IMR-90 (cell line): Measurements from ENCODE around the gene PRSS16. TPM values are rescaled to one million over a fixed set of nuclear protein-coding genes. Genes with fewer than 3 reads are reported as not detected.

ENCODE experiments used
- ATAC-seq: fragments of 200-7000 bp; cut with Tn5 transposase; 2 replicates; pipeline ENCODE4 v1.9.1; 2020; ENCODE audit warnings: low read depth, mild to moderate bottlenecking, moderate library complexity
- BruUV-seq: library from RNA; stranded (reverse); fragments of 400-500 nt; replicated peaks from 2 replicates; lab custom pipeline; 2021; lab: Mats Ljungman, UMichigan
- CTCF ChIA-PET: fragments of 300-600 bp; formaldehyde crosslinking; extraction: SDS; loops from one replicate; lab custom pipeline; 2021; ENCODE audit warnings: antibody characterized with exemption; lab: Yijun Ruan, JAX
- POLR2A ChIA-PET: fragments of 300-600 bp; sonication (Branson Sonifier 250); formaldehyde crosslinking; loops from one replicate; lab custom pipeline; 2022; ENCODE audit warnings: antibody characterized with exemption; ENCODE audit not compliant: unreplicated experiment; lab: Charles Lee
- DNase-seq: peaks from one replicate; pipeline ENCODE4 v3.0.0; 2013
- H2AFZ ChIP-seq: replicated peaks from 2 replicates; pipeline ENCODE3; 2013; ENCODE audit warnings: low read length, mild to moderate bottlenecking; ENCODE audit not compliant: poor library complexity
- H2AK5ac ChIP-seq: 2 replicates; pipeline ENCODE4 v1.6.1; 2013; ENCODE audit warnings: low read depth, low read length, inconsistent platforms
- H2AK9ac ChIP-seq: replicated peaks from 2 replicates; pipeline ENCODE3; 2013; ENCODE audit warnings: mild to moderate bottlenecking, low read depth, low read length, moderate library complexity; ENCODE audit not compliant: poor library complexity
- H2BK120ac ChIP-seq: 2 replicates; pipeline ENCODE4 v1.6.1; 2013; ENCODE audit warnings: low read depth, low read length, inconsistent platforms
- H2BK15ac ChIP-seq: 3 replicates; pipeline ENCODE4 v1.6.1; 2013; ENCODE audit warnings: low read depth, low read length, inconsistent platforms
- H2BK20ac ChIP-seq: 2 replicates; pipeline ENCODE4 v1.6.1; 2013; ENCODE audit warnings: low read depth, mild to moderate bottlenecking, inconsistent platforms, low read length, moderate library complexity
- H2BK5ac ChIP-seq: 2 replicates; pipeline ENCODE4 v1.6.1; 2013; ENCODE audit warnings: mild to moderate bottlenecking, low read depth, low read length, inconsistent platforms; ENCODE audit not compliant: poor library complexity, severe bottlenecking
- H3K14ac ChIP-seq: replicated peaks from 2 replicates; pipeline ENCODE4 v1.6.1; 2013; ENCODE audit warnings: low read depth, low read length, inconsistent platforms
- H3K18ac ChIP-seq: 2 replicates; pipeline ENCODE4 v1.6.1; 2013; ENCODE audit warnings: low read depth, low read length, control low read depth
- H3K23ac ChIP-seq: 2 replicates; pipeline ENCODE4 v1.6.1; 2013; ENCODE audit warnings: low read depth, low read length, inconsistent platforms
- H3K27ac ChIP-seq: 2 replicates; pipeline ENCODE4 v1.5.1; 2013; ENCODE audit warnings: mild to moderate bottlenecking, control low read depth, low read length; ENCODE audit not compliant: insufficient read depth
- H3K27me3 ChIP-seq: 2 replicates; pipeline ENCODE4 v1.6.1; 2013; ENCODE audit warnings: low read length; ENCODE audit not compliant: control insufficient read depth, insufficient read depth
- H3K36me3 ChIP-seq: 2 replicates; pipeline ENCODE4 v1.6.1; 2013; ENCODE audit warnings: low read length, mixed read lengths; ENCODE audit not compliant: control insufficient read depth, insufficient read depth
- H3K4ac ChIP-seq: 2 replicates; pipeline ENCODE4 v1.6.1; 2013; ENCODE audit warnings: low read depth, low read length, inconsistent platforms
- H3K4me1 ChIP-seq: 2 replicates; pipeline ENCODE4 v1.6.1; 2013; ENCODE audit warnings: low read length, mixed read lengths; ENCODE audit not compliant: control insufficient read depth, insufficient read depth
- H3K4me2 ChIP-seq: 2 replicates; pipeline ENCODE4 v1.6.1; 2013; ENCODE audit warnings: low read depth, mild to moderate bottlenecking, control low read depth, low read length, moderate library complexity
- H3K4me3 ChIP-seq: 2 replicates; pipeline ENCODE4 v1.5.1; 2013; ENCODE audit warnings: low read depth, mild to moderate bottlenecking, control low read depth, low read length, moderate library complexity; ENCODE audit not compliant: insufficient read depth
- H3K56ac ChIP-seq: 2 replicates; pipeline ENCODE4 v1.6.1; 2013; ENCODE audit warnings: low read length, inconsistent platforms; ENCODE audit not compliant: insufficient read depth; ENCODE audit errors: extremely low read depth
- H3K79me1 ChIP-seq, 2 experiments: 2 replicates each; pipeline ENCODE4 v1.6.1; 2013; ENCODE audit warnings: low read length in 2 of 2, inconsistent platforms in 1 of 2, low read depth in 1 of 2
- H3K9ac ChIP-seq: 2 replicates; pipeline ENCODE4 v1.6.1; 2013; ENCODE audit warnings: low read depth, low read length, control low read depth
- H3K9me1 ChIP-seq: 2 replicates; pipeline ENCODE4 v1.6.1; 2013; ENCODE audit warnings: low read length, inconsistent platforms; ENCODE audit not compliant: insufficient read depth
- H3K9me3 ChIP-seq: 2 replicates; pipeline ENCODE4 v1.6.1; 2013; ENCODE audit warnings: low read length; ENCODE audit not compliant: control insufficient read depth, insufficient read depth
- H4K20me1 ChIP-seq: 2 replicates; pipeline ENCODE4 v1.6.1; 2013; ENCODE audit warnings: low read length, inconsistent platforms; ENCODE audit not compliant: insufficient read depth
- H4K5ac ChIP-seq: 2 replicates; pipeline ENCODE4 v1.6.1; 2013; ENCODE audit warnings: mild to moderate bottlenecking, low read depth, low read length, control low read depth
- H4K8ac ChIP-seq, 2 experiments: 2 replicates each; pipeline ENCODE4 v1.6.1; 2013; ENCODE audit warnings: low read depth in 2 of 2, low read length in 2 of 2, control low read depth in 1 of 2, inconsistent platforms in 1 of 2
- H4K91ac ChIP-seq: 2 replicates; pipeline ENCODE4 v1.6.1; 2013; ENCODE audit warnings: low read depth, low read length, inconsistent platforms; ENCODE audit not compliant: insufficient read depth
- BHLHE40 ChIP-seq: fragments of 150-350 bp; IDR thresholded peaks from 2 replicates; pipeline ENCODE4 v1.6.1; 2016; ENCODE audit warnings: mild to moderate bottlenecking, low read depth, low read length
- CEBPB ChIP-seq: IDR thresholded peaks from 2 replicates; pipeline ENCODE4 v1.6.1; 2012; ENCODE audit warnings: low read depth, low read length, improper control_type of control experiment
- CHD1 ChIP-seq: IDR thresholded peaks from 2 replicates; pipeline ENCODE4 v1.6.1; 2012; ENCODE audit warnings: low read depth, low read length, improper control_type of control experiment
- CTCF ChIP-seq: conservative IDR thresholded peaks from 2 replicates; pipeline ENCODE4 v1.5.1; 2012; ENCODE audit warnings: mild to moderate bottlenecking, low read depth, low read length, improper control_type of control experiment
- ELK1 ChIP-seq: fragments of 150-350 bp; IDR thresholded peaks from 2 replicates; pipeline ENCODE4 v1.6.1; 2016; ENCODE audit warnings: low read depth, mild to moderate bottlenecking, low read length, moderate library complexity, borderline replicate concordance
- MAFK ChIP-seq: IDR thresholded peaks from 2 replicates; pipeline ENCODE4 v1.6.1; 2012; ENCODE audit warnings: low read depth, low read length, improper control_type of control experiment
- MAZ ChIP-seq: IDR thresholded peaks from 2 replicates; pipeline ENCODE4 v1.6.1; 2012; ENCODE audit warnings: low read depth, mild to moderate bottlenecking, low read length, improper control_type of control experiment, moderate library complexity, borderline replicate concordance
- POLR2A ChIP-seq: IDR thresholded peaks from 2 replicates; pipeline ENCODE4 v1.6.1; 2012; ENCODE audit warnings: mild to moderate bottlenecking, low read depth, low read length
- RAD21 ChIP-seq: IDR thresholded peaks from 2 replicates; pipeline ENCODE4 v1.6.1; 2012; ENCODE audit warnings: low read length, improper control_type of control experiment
- RCOR1 ChIP-seq: IDR thresholded peaks from 2 replicates; pipeline ENCODE4 v1.6.1; 2012; ENCODE audit warnings: mild to moderate bottlenecking, low read length, improper control_type of control experiment; ENCODE audit not compliant: insufficient replicate concordance
- RFX5 ChIP-seq: IDR thresholded peaks from 2 replicates; pipeline ENCODE4 v1.8.0; 2012; ENCODE audit warnings: low read depth, mild to moderate bottlenecking, low read length, moderate library complexity
- USF2 ChIP-seq: fragments of 150-350 bp; IDR thresholded peaks from 2 replicates; pipeline ENCODE4 v1.6.1; 2017; ENCODE audit warnings: mild to moderate bottlenecking, antibody characterized with exemption, low read length, low read depth
- WGBS, 2 experiments: methylation state at CpG; one replicate each; pipeline versions ENCODE4 v1.1.5 to v1.1.7; 2013; ENCODE audit warnings: missing lambda C conversion rate in 2 of 2; ENCODE audit not compliant: insufficient read length in 1 of 2; ENCODE audit errors: extremely low coverage in 2 of 2; 5-methylcytosine and 5-hydroxymethylcytosine counted together
- dilution Hi-C: fragments of 300-500 bp; cut with HindIII; formaldehyde crosslinking; loops from one replicate; pipeline ENCODE4 v1.14.3; 2018; ENCODE audit warnings: low sequenced_read_pairs; ENCODE audit not compliant: unreplicated experiment
- in situ Hi-C: fragments of 300-500 bp; cut with MboI; formaldehyde crosslinking; loops from 3 replicates; pipeline ENCODE4 v1.14.3; 2019; ENCODE audit warnings: low sequenced_read_pairs, inconsistent platforms, mixed read lengths
- intact Hi-C: fragments of 100-400 bp; cut with micrococcal nuclease; formaldehyde crosslinking; loops from 2 replicates; pipeline ENCODE4 v1.10.0; 2022
- polyA plus RNA-seq, 3 experiments: library from polyadenylated mRNA; depleted of rRNA; stranded (reverse); fragments of >200 nt; gene quantifications; 2 replicates each; pipeline ENCODE4 v1.2.3, GENCODE V29; 2012; ENCODE audit warnings: low replicate concordance in 1 of 3
- total RNA-seq: library from RNA; depleted of rRNA; stranded (reverse); fragments of >200 nt; gene quantifications from 2 replicates; pipeline ENCODE4 v1.2.3, GENCODE V29; 2012

The PRSS16 gene
- total and polyA plus RNA-seq, 2 of the 4 experiments (the other 2 are of a cell fraction), result 0.39 TPM; not detected in 1

- DNase-seq, result no peak
- H3K27me3 ChIP-seq, result no peaks in the 10 kb centered on the region
- H2AK5ac ChIP-seq, result no peak overlapping the region
- no peak overlapping the region for H2BK5ac ChIP-seq
- no peaks in the 10 kb centered on the region for H3K9me1 ChIP-seq
- intact Hi-C loops (no loop called here), dilution Hi-C loops (no loop called here), in situ Hi-C loops (no loop called here)
- no peaks in the 10 kb centered on the region for H3K36me3 ChIP-seq
- peak; percentile 21 for ATAC-seq
- H3K9me3 ChIP-seq, result no peaks in the 10 kb centered on the region
- ChIA-PET CTCF (no interaction called here), POLR2A (interaction anchor here (0.6 kb wide), 1 partner anchor 504 kb away, joined by 6 read pairs; no protein-coding TSS in a partner anchor)
- no peak overlapping the region for H3K23ac ChIP-seq
- H3K4ac ChIP-seq, result no peak overlapping the region
- no peak overlapping the region for H3K18ac ChIP-seq
- H4K20me1 ChIP-seq, result no peaks in the 10 kb centered on the region
- WGBS, 2 experiments, result no CpG with 5 or more reads among the region's 19 CpGs
- H4K91ac ChIP-seq, result no peak overlapping the region
- H2AFZ ChIP-seq, result no peak overlapping the region
- H2BK20ac ChIP-seq, result no peak overlapping the region
- no peak overlapping the region for H3K9ac ChIP-seq
- peak overlapping the region; percentile 25; the same call in 1 of the 2 replicates for H3K4me2 ChIP-seq
- no peak overlapping the region for H2BK15ac ChIP-seq
- TF ChIP-seq USF2, result no peak
- no peak for TF ChIP-seq CTCF
- no peak for TF ChIP-seq RFX5
- no peak for TF ChIP-seq CEBPB
- TF ChIP-seq MAZ, result no peak
- no peak for TF ChIP-seq RCOR1
- TF ChIP-seq MAFK, result no peak
- no peak for TF ChIP-seq POLR2A
- TF ChIP-seq ELK1, result no peak
- TF ChIP-seq BHLHE40, result no peak
- TF ChIP-seq RAD21, result no peak
- no peak for TF ChIP-seq CHD1
- H3K27ac ChIP-seq, result no peak overlapping the region
- H2AK9ac ChIP-seq, result no peak overlapping the region
- no peaks in the 10 kb centered on the region for H3K4me1 ChIP-seq
- peak overlapping the region; percentile 32; the same call in 1 of the 2 replicates for H3K4me3 ChIP-seq
- no peak overlapping the region for H4K8ac ChIP-seq
- no TSS peak for BruUV-seq
- H4K5ac ChIP-seq, result no peak overlapping the region
- H3K14ac ChIP-seq, result no peak overlapping the region
- no peak overlapping the region for H2BK120ac ChIP-seq
- H3K56ac ChIP-seq, result no peak overlapping the region
- H3K79me1 ChIP-seq, result no peaks in the 10 kb centered on the region
These were observed 33.3 kb upstream of the PRSS16 start for GRCh38 chr6:27214126-27214601.
